Activated T-helper 17 cell treated with anti-CD3 and anti-CD28 coated beads, Interleukin-2, amount 50 U/mL, for 72 hours (primary cell): Measurements from ENCODE around the gene NDUFAF3. TPM values are rescaled to one million over a fixed set of nuclear protein-coding genes. Genes with fewer than 3 reads are reported as not detected.
"Not testable (repeated sequence)": the region's sequence is repeated elsewhere in the genome, so short reads cannot be mapped to it uniquely, and the experiment has no call there.

Experiments
- ATAC-seq: fragments of 150-1000 bp; cut with Tn5 transposase; replicated peaks from 2 replicates; pipeline ENCODE4 v1.10.0; 2021; ENCODE audit warnings: mild to moderate bottlenecking, moderate library complexity
- H3K27ac Mint-ChIP-seq: one replicate; pipeline ENCODE4 v1.8.0; 2022; ENCODE audit warnings: mixed read lengths
- H3K27me3 Mint-ChIP-seq: one replicate; pipeline ENCODE4 v1.8.0; 2022; ENCODE audit warnings: mixed read lengths
- H3K36me3 Mint-ChIP-seq: one replicate; pipeline ENCODE4 v1.8.0; 2022; ENCODE audit warnings: low read depth, mild to moderate bottlenecking, mixed read lengths
- H3K4me1 Mint-ChIP-seq: one replicate; pipeline ENCODE4 v1.8.0; 2022; ENCODE audit warnings: mixed read lengths
- H3K4me3 Mint-ChIP-seq: one replicate; pipeline ENCODE4 v1.8.0; 2022; ENCODE audit warnings: mild to moderate bottlenecking, mixed read lengths
- H3K9me3 Mint-ChIP-seq: one replicate; pipeline ENCODE4 v1.8.0; 2022; ENCODE audit warnings: mixed read lengths
- total RNA-seq, 2 donors: library from RNA; stranded (reverse); gene quantifications; one replicate each; pipeline ENCODE4 v1.2.3, GENCODE V29; 2022

The NDUFAF3 gene
- total RNA-seq, 2 donors from 2014 or later: 40.6 to 56.7 TPM

DNA sequence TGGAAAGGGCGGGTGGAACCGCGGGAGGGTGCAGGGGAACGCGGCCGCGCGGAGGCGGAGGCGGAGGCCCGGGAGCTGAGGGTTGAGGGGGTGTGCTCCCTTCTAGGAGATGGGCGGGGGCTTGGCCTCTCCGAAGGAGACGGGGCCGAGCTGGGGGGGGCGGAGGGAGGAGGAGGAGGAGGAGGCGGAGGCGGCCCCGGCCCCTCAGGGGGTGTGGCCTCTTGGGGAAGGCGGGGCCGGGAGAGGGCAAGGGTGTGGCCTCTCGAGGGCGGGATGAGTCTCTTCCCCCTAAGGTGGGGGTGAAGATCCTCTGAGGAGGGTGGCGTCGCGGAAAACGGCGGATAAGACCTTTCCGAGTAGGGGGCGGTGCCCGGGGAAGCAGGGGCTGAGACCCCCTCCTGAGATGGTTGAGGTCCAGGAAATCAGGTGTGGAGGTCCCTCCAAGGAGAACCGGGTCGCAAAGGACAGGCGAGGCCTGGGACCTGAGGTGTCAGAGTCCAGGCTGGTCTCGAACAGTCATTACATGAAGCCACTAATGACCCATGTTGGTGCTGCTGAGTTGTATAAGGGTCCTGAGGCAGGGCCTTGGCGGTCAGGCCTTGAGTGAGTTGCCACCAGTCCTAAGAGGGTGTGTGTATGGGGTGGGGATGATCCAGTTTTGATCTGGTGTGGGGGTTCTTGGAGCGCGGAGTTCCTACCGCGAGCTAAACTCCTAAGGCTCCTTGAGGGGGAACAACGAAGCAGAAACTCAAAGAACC is 14.0 kb upstream of the NDUFAF3 start:
- Mint-ChIP-seq H3K4me3 (peak overlapping the region; percentile 94), H3K27ac (peak overlapping the region; percentile 97), H3K27me3 (no peaks in the 10 kb centered on the region), H3K9me3 (no peaks in the 10 kb centered on the region), H3K36me3 (peaks cover 56% of the 10 kb centered on the region), H3K4me1 (peaks cover 15% of the 10 kb centered on the region)
- peak; percentile 68 for ATAC-seq

DNA sequence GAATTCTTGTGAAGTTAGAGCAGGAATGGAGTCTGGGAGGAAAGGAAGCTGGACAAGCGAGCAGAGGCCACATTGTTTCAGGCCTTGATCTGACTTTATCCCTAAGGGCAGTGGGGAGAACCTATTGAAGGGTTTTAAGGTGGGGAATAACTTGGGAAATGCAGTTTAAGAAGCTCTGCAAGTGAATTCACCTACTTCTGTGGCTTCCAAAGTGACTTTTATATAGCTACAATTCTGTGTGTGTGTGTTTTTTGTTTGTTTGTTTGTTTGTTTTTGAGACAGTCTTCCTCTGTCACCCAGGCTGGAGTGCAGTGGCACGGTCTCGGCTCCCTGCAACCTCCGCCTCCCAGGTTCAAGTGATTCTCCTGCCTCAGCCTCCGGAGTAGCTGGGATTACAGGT is 13.3 kb upstream of the NDUFAF3 start:
- H3K4me1 Mint-ChIP-seq: peaks cover 15% of the 10 kb centered on the region
- H3K9me3 Mint-ChIP-seq, H3K27me3 Mint-ChIP-seq, ATAC-seq: not testable (repeated sequence)
- H3K36me3 Mint-ChIP-seq: peaks cover 60% of the 10 kb centered on the region
- H3K27ac Mint-ChIP-seq: peak overlapping the region; percentile 97
- peak overlapping the region; percentile 94 for H3K4me3 Mint-ChIP-seq

DNA sequence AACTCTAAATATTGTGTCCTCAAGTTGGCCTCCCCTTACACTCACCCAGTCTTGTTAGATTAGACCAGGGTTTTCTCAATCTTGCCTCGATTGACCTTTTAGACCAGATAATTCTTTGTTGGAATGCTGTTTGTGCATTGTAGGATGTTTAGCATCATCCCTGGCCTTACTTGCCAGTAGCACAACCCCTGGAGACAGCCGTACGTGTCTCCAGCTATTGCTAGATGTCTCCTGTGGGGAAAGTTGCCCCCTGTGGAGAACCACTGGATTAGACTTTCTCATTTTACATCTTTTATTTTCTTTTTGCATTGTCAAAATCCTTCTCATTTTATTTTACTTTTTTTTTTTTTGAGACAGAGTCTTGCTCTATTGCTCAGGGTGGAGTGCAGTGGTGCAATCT is 12.5 kb upstream of the NDUFAF3 start:
- H3K9me3 Mint-ChIP-seq: no peaks in the 10 kb centered on the region
- peaks cover 67% of the 10 kb centered on the region for H3K36me3 Mint-ChIP-seq
- peak overlapping the region; percentile 94 for H3K4me3 Mint-ChIP-seq
- H3K27me3 Mint-ChIP-seq: no peaks in the 10 kb centered on the region
- peak overlapping the region; percentile 97 for H3K27ac Mint-ChIP-seq
- ATAC-seq: no peak
- H3K4me1 Mint-ChIP-seq: peaks cover 15% of the 10 kb centered on the region

DNA sequence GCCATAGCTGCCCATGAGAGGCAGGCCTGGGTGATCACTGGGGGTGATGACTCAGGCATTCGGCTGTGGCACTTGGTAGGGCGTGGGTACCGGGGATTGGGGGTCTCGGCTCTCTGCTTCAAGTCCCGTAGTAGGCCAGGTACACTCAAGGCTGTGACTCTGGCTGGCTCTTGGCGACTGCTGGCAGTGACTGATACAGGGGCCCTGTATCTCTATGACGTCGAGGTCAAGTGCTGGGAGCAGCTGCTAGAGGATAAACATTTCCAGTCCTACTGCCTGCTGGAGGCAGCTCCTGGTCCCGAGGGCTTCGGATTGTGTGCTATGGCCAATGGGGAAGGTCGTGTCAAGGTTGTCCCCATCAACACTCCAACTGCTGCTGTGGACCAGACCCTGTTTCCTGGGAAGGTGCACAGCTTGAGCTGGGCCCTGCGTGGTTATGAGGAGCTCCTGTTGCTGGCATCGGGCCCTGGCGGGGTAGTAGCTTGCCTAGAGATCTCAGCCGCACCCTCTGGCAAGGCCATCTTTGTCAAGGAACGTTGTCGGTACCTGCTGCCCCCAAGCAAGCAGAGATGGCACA is 9.4 kb upstream of the NDUFAF3 start:
- Mint-ChIP-seq H3K4me3 (no peak overlapping the region), H3K9me3 (no peaks in the 10 kb centered on the region), H3K27ac (no peak overlapping the region), H3K36me3 (peaks cover 78% of the 10 kb centered on the region), H3K4me1 (peaks cover 15% of the 10 kb centered on the region), H3K27me3 (no peaks in the 10 kb centered on the region)
- ATAC-seq: no peak

DNA sequence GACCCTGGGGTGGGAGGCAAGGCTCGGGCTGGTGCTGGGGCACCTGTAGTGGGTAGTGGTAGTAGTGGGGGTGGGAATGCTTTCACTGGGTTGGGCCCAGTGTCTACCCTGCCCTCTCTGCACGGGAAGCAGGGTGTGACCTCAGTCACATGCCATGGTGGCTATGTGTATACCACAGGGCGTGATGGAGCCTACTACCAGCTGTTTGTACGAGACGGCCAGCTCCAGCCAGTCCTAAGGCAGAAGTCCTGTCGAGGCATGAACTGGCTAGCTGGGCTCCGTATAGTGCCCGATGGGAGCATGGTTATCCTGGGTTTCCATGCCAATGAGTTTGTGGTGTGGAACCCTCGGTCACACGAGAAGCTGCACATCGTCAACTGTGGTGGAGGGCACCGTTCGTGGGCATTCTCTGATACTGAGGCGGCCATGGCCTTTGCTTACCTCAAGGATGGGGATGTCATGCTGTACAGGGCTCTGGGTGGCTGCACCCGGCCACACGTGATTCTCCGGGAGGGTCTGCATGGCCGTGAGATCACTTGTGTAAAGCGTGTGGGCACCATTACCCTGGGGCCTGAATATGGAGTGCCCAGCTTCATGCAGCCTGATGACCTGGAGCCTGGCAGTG is 8.7 kb upstream of the NDUFAF3 start:
- ATAC-seq: no peak
- Mint-ChIP-seq H3K9me3 (no peaks in the 10 kb centered on the region), H3K4me1 (peaks cover 10% of the 10 kb centered on the region), H3K27ac (no peak overlapping the region), H3K36me3 (peaks cover 71% of the 10 kb centered on the region), H3K4me3 (no peak overlapping the region), H3K27me3 (no peaks in the 10 kb centered on the region)

DNA sequence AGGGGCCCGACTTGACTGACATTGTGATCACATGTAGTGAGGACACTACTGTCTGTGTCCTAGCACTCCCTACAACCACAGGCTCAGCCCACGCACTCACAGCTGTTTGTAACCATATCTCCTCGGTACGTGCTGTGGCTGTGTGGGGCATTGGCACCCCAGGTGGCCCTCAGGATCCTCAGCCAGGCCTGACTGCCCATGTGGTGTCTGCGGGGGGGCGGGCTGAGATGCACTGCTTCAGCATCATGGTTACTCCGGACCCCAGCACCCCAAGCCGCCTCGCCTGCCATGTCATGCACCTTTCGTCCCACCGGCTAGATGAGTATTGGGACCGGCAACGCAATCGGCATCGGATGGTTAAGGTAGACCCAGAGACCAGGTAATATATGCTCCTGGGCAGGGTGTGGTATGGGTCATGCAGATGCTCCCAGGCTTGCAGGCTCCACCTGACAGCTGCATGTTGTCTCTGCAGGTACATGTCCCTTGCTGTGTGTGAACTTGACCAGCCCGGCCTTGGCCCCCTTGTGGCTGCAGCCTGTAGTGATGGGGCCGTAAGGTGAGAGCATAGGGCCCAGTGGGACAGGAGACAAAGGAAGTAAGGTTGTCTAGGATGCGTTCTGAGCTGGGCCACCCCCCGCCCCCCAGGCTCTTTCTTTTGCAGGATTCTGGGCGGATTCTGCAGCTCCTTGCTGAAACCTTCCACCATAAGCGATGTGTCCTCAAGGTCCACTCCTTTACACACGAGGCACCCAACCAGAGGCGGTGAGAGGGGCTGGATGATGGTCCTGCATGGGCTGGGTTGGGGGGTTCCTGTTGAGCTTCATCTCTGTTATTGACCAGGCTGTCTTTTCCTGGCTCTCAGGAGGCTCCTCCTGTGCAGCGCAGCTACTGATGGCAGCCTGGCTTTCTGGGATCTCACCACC is 7.9 kb upstream of the NDUFAF3 start:
- H3K4me1 Mint-ChIP-seq: peaks cover 5% of the 10 kb centered on the region
- no peak overlapping the region for H3K4me3 Mint-ChIP-seq
- no peak overlapping the region for H3K27ac Mint-ChIP-seq
- H3K36me3 Mint-ChIP-seq: peaks cover 64% of the 10 kb centered on the region
- peak; percentile 27 for ATAC-seq
- no peaks in the 10 kb centered on the region for H3K27me3 Mint-ChIP-seq
- no peaks in the 10 kb centered on the region for H3K9me3 Mint-ChIP-seq

DNA sequence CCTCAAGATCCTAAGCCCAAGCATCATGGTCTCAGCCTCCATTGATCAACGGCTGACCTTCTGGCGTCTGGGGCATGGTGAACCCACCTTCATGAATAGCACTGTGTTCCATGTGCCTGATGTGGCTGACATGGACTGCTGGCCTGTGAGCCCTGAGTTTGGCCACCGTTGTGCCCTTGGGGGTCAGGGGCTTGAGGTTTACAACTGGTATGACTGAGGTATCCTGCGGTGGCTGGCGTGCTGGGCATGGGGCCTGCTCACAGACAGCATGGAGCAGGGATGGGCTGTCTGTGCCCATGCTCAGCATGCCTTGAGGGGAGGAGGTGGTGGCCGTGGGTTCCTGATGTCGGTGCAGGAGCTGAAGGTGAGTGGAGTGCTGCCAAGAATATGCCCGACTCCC is 6.8 kb upstream of the NDUFAF3 start:
- Mint-ChIP-seq H3K27ac (no peak overlapping the region), H3K27me3 (no peaks in the 10 kb centered on the region), H3K4me3 (no peak overlapping the region), H3K4me1 (no peaks in the 10 kb centered on the region), H3K36me3 (peaks cover 54% of the 10 kb centered on the region), H3K9me3 (no peaks in the 10 kb centered on the region)
- ATAC-seq: no peak

DNA sequence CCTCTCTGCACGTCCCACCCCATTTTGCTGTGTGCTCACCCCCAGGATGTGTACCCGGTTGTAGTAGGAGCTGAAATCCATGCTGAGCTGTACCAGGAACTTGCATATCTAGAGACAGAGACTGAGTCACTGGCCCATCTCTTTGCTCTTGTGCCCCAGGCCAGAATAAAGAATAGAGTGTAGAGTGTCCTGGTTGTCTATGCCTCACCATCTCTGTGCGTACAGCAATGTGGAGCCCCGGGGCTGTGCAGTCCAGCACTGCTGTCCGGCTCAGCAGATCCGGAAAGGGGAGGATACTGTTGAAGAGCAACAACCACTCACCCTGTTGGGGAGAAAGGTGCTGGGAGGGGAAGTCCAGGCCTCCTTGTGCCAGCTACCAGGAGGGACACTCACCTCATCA is 6.2 kb upstream of the NDUFAF3 start:
- Mint-ChIP-seq H3K4me1 (no peaks in the 10 kb centered on the region), H3K27ac (no peak overlapping the region), H3K9me3 (no peaks in the 10 kb centered on the region), H3K27me3 (no peaks in the 10 kb centered on the region), H3K36me3 (peaks cover 47% of the 10 kb centered on the region), H3K4me3 (peak overlapping the region; percentile 10)
- no peak for ATAC-seq

DNA sequence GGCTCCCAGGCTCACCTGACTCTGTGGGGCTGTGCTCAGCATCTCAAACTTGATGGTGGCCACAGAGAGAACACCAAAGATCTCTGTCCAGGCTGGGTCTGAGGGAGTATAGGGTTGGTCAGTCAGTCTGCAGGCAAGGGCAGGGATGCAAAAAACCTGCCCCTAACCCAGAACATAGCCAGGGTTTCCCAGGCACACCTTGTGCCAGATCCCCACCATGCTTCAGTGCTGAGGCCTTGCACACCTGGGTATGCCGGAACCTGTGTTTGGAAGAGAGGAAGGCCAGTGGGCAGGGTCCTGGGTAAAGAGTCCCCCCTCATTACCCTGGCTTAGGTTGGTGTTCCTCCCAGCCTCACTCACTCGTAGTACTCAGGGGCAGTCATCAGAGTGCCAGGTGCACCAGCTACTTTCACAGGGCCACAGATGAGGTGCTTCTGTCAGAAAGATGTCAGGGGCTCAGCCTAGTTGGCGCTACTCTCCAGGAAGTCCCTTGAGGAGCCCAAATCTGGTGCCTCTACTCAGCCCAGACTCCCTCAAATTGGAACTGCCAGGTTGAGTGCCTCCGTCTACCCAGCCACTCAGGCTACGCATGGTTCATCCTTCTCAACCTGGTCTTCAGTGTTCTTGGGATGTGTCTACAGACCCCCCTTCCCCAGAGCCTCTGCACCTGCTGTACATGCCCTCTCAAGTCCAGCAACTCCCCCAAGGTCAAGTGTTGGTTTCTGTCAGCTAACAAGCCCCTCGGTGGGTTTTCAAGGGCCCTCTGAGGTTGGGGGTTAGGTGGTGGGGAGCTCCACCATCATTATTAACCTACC is 5.3 kb upstream of the NDUFAF3 start:
- no peak for ATAC-seq
- H3K4me3 Mint-ChIP-seq: peak overlapping the region; percentile 90
- H3K36me3 Mint-ChIP-seq: peaks cover 44% of the 10 kb centered on the region
- no peaks in the 10 kb centered on the region for H3K27me3 Mint-ChIP-seq
- H3K9me3 Mint-ChIP-seq: no peaks in the 10 kb centered on the region
- no peaks in the 10 kb centered on the region for H3K4me1 Mint-ChIP-seq
- peak overlapping the region; percentile 68 for H3K27ac Mint-ChIP-seq

DNA sequence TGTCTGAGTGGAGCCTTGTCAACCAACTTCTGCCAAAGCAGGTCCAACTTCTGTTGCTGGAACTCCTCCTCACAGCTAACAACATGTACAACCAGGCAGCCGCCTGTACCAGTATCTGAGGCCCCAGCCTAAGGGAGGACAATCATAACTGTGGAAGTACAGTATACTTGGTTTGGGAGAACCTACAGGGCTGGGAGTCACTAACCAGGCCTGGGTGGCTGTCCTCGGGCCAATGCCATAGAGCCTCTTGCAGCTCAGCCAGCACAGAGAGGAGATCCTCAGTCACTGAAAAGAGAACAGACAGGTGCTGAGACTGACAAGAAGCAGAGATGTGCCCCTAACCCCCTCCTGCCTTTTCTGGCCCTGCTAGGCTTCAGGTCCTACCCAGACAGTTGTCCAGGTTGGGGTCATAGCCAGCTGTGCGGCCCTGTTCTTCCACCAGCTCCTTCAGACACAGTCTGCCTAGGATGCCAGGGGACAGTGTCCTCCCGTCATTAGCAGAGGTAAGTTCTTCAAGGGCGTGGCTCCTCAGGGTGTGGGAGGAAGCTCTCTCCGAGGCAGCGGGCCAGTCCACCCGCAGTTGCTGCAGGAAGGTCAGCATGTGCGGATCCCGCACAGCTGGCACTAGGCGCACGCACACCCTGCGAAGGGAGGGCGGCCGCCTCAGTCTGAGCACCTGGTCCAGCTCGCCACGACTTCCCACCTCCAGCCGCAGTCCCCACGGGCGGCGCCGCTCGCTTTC is 4.5 kb upstream of the NDUFAF3 start:
- Mint-ChIP-seq H3K27me3 (no peaks in the 10 kb centered on the region), H3K9me3 (no peaks in the 10 kb centered on the region), H3K4me1 (no peaks in the 10 kb centered on the region), H3K36me3 (peaks cover 39% of the 10 kb centered on the region), H3K4me3 (peak overlapping the region; percentile 90), H3K27ac (peak overlapping the region; percentile 68)
- no peak for ATAC-seq

DNA sequence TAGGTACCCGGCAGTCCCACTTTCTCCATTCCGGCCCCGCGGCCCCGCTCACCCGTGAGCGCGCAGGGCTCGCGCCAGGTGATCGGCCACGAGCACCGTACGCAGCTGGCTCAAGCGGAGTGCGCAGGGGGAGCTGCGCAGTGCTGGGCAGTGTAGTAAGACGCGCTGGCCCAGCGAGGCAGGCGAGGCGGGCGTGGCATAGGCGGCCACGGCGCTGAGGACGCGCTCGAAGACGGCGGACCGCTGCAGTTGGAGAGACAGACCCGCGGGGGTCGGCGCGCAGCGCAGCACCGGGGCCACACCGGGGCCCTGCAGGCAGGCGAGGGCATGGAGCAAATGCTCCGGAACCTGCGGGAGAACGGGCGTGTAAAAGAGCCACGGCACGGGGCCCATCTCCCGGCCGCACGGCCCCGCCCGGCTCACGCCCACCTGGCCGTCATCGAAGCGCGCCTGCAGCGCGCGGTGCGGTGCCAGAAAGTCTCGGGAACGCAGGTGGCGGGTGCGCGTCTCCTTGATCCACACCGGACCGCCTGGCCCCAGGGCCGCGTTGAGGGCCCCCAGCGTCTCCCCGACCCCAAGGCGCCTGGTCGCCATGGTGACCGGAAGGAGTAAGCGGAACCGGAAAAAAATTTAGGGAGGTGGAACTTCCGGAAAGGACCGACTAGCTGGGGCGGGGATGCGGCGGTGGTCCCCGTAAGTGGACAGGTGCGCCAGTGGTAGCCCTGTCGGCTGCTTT is 3.8 kb upstream of the NDUFAF3 start, which contains the start of gene DALRD3:
DALRD3 (minus strand) TSS at position 610 of the 736 bp plus-strand sequence; CDS start at position 594, 16 bp downstream.
- H3K9me3 Mint-ChIP-seq: no peaks in the 10 kb centered on the region
- peak within 1 kb of the TSS; percentile 90 for H3K4me3 Mint-ChIP-seq
- peak within 1 kb of the TSS; percentile 94 for H3K27ac Mint-ChIP-seq
- peaks cover 3% of the 10 kb centered on the region for H3K4me1 Mint-ChIP-seq
- peak; percentile 7 for ATAC-seq
- no peaks in the 10 kb centered on the region for H3K27me3 Mint-ChIP-seq
- peaks cover 45% of the 10 kb centered on the region for H3K36me3 Mint-ChIP-seq

DNA sequence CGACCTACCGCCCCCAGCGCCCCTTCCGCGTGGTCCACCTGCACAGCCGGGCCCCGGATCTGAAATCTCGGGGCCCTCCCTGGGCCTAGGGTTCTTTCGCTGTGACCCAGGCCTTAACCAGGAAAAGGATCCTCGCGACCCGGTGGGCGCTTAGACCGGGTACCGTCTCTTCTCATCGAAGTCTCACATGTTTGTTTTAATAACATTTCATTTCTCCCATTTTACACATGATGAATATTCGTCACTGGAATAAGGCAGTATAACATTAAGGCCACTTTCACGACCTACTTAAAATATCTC is 3.3 kb upstream of the NDUFAF3 start:
- H3K4me3 Mint-ChIP-seq: peak overlapping the region; percentile 90
- H3K27me3 Mint-ChIP-seq: no peaks in the 10 kb centered on the region
- peaks cover 46% of the 10 kb centered on the region for H3K36me3 Mint-ChIP-seq
- peaks cover 5% of the 10 kb centered on the region for H3K4me1 Mint-ChIP-seq
- H3K9me3 Mint-ChIP-seq: no peaks in the 10 kb centered on the region
- H3K27ac Mint-ChIP-seq: peak overlapping the region; percentile 90
- no peak for ATAC-seq

DNA sequence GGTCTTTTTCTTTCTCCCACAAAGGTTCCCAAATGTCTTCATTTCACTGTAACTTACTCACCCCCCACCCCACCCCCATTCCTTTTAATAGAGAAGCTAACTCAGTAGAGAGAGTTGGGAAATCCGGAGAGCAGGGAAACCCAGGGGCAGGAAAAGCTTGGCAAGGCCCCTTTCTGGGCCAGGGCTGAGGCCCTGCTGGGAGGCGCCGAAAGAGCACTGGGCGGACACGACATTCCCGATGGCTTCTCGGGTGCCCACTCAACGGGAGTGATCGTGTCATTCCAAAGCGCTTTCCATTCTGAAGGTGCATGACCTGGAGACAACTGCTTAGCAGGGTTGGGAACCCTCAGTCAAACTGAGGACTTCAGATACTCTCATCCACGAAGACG is 2.0 kb upstream of the NDUFAF3 start:
- H3K36me3 Mint-ChIP-seq: peaks cover 46% of the 10 kb centered on the region
- H3K27ac Mint-ChIP-seq: peak overlapping the region; percentile 94
- no peaks in the 10 kb centered on the region for H3K9me3 Mint-ChIP-seq
- peaks cover 5% of the 10 kb centered on the region for H3K4me1 Mint-ChIP-seq
- no peaks in the 10 kb centered on the region for H3K27me3 Mint-ChIP-seq
- ATAC-seq: no peak
- peak overlapping the region; percentile 90 for H3K4me3 Mint-ChIP-seq
